ENCODE results near the gene PBX1. TPM values are rescaled to one million over a fixed set of nuclear protein-coding genes. Genes with fewer than 3 reads are reported as not detected.

The PBX1 gene
- polyA plus RNA-seq, 3 donors: 0.07 TPM; not detected in 2

DNA sequence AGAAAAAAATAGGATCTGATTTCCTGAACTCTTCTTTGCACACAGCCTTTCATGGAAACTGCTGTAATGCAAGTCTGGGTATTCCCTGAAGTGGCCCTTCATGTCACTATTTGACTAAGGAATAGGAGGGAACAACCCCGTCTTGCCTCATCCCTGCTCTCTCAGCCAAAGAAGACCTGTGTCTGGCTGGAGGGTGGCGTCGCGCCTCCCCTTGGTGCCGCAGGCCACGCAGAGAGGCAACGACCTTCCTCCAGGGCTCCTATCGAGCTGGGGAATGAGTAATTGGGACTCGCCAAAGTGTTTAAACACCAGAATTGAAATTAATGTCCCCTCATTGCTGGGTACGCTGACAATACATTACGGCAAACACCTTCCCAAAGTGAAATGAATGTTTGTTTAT, 129.8 kb downstream of the PBX1 start:
- Histone ChIP-seq H3K27me3 (ENCODE audit: control insufficient read depth in 2 of 2, insufficient read depth in 2 of 2, low read length in 2 of 2) (no peaks in the 10 kb centered on the region), H4K20me1 (ENCODE audit: insufficient read depth, low read length) (no peaks in the 10 kb centered on the region), H2AFZ (ENCODE audit: insufficient read depth, low read depth, low read length, poor library complexity, severe bottlenecking) (no peak overlapping the region), H3K9ac (ENCODE audit: insufficient read depth, low read length, poor library complexity, severe bottlenecking) (no peak overlapping the region), H3K27ac (ENCODE audit: low read depth in 1 of 2, low read length in 2 of 2) (no peak overlapping the region), H3K4me2 (replicated peaks; ENCODE audit: extremely low read depth, low read length, poor library complexity, severe bottlenecking) (no peak overlapping the region), H3K79me2 (ENCODE audit: insufficient read depth, low read length) (no peaks in the 10 kb centered on the region), H3K36me3 (replicated peaks in 1 of 2; ENCODE audit: control insufficient read depth in 1 of 2, insufficient read depth in 2 of 2, low read length in 2 of 2) (no peaks in the 10 kb centered on the region), H3K4me1 (ENCODE audit: control insufficient read depth in 1 of 2, insufficient read depth in 2 of 2, low read length in 2 of 2) (peaks cover 5 to 10% of the 10 kb centered on the region in 2 donors), H3K4me3 (replicated peaks in 1 of 3; ENCODE audit: low read depth in 2 of 3, low read length in 3 of 3) (no peak overlapping the region), H3K9me3 (replicated peaks in 1 of 2; ENCODE audit: control insufficient read depth in 1 of 2, insufficient read depth in 1 of 2, low read length in 2 of 2) (no peaks in the 10 kb centered on the region)
- TF ChIP-seq, protein P1, sequence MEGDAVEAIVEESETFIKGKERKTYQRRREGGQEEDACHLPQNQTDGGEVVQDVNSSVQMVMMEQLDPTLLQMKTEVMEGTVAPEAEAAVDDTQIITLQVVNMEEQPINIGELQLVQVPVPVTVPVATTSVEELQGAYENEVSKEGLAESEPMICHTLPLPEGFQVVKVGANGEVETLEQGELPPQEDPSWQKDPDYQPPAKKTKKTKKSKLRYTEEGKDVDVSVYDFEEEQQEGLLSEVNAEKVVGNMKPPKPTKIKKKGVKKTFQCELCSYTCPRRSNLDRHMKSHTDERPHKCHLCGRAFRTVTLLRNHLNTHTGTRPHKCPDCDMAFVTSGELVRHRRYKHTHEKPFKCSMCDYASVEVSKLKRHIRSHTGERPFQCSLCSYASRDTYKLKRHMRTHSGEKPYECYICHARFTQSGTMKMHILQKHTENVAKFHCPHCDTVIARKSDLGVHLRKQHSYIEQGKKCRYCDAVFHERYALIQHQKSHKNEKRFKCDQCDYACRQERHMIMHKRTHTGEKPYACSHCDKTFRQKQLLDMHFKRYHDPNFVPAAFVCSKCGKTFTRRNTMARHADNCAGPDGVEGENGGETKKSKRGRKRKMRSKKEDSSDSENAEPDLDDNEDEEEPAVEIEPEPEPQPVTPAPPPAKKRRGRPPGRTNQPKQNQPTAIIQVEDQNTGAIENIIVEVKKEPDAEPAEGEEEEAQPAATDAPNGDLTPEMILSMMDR (IDR thresholded peaks at IDR 0.05): no peak
- no peak for DNase-seq
- intact Hi-C loops (cut with micrococcal nuclease): no loop called here
- Mint-ChIP-seq H3K9me3 (no peaks in the 10 kb centered on the region), H3K4me1 (peaks cover 2% of the 10 kb centered on the region), H3K36me3 (no peaks in the 10 kb centered on the region), H3K27me3 (ENCODE audit: low read depth in 3 of 3) (peaks cover 2 to 6% (median 4%) of the 10 kb centered on the region in 3 donors), H3K27ac (no peak overlapping the region), H3K4me3 (no peak overlapping the region)
- 100% methylated on average over 1 of the region's 11 CpGs for WGBS (ENCODE audit: insufficient coverage)

DNA sequence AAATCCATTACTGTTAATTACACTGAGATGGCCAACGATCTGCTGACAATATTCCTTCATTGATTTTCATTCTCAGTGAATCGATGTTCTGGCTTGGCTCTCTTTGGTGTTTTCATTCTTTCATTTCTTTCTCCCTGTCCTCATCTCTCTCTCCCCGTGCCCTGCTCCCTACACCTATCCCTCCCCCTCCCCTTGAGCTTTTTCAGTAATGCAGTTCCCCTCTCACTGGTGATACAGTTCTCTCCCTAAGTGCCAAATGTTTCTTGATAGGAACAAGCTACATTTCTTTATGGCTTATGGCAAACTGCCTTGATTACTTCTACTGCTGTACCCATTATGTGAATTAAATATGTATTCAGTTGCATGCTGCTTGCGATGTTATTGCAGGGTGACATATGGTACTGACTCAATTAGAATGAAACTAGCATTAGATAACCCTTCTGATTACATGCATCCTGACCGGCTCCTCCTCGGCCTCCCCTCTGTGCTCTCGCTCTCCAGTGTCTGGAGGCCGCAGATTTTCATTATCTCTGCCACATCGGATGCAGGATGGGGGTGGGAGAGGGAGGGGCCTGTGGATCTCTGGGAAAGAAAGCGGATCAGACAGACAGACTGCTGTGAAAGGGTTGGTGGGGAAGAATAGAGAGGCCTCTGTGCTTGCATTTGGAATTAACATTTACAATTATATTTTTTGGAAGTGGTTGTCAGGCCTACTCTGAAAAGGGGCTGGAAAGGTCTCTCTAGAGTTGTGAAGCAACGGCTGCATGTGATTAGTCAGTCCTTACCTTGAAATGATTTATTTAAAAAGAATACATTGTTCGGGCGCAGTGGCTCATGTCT, 130.9 kb downstream of the PBX1 start:
- Mint-ChIP-seq H3K27me3 (ENCODE audit: low read depth in 3 of 3) (peaks cover 2 to 6% (median 4%) of the 10 kb centered on the region in 3 donors), H3K27ac (no peak overlapping the region), H3K4me1 (peaks cover 2% of the 10 kb centered on the region), H3K9me3 (no peaks in the 10 kb centered on the region), H3K4me3 (no peak overlapping the region), H3K36me3 (no peaks in the 10 kb centered on the region)
- no peaks in the 10 kb centered on the region for H3K9me3 ChIP-seq (replicated peaks in 1 of 2; ENCODE audit: control insufficient read depth in 1 of 2, insufficient read depth in 1 of 2, low read length in 2 of 2)
- no peaks in the 10 kb centered on the region for H3K27me3 ChIP-seq (ENCODE audit: control insufficient read depth in 2 of 2, insufficient read depth in 2 of 2, low read length in 2 of 2)
- no peak overlapping the region for H2AFZ ChIP-seq (ENCODE audit: insufficient read depth, low read depth, low read length, poor library complexity, severe bottlenecking)
- no peaks in the 10 kb centered on the region for H3K79me2 ChIP-seq (ENCODE audit: insufficient read depth, low read length)
- 92% methylated on average over 3 of the region's 13 CpGs for WGBS (ENCODE audit: insufficient coverage)
- intact Hi-C loops (cut with micrococcal nuclease): no loop called here
- H3K36me3 ChIP-seq (replicated peaks in 1 of 2; ENCODE audit: control insufficient read depth in 1 of 2, insufficient read depth in 2 of 2, low read length in 2 of 2): no peaks in the 10 kb centered on the region
- no peaks in the 10 kb centered on the region for H4K20me1 ChIP-seq (ENCODE audit: insufficient read depth, low read length)
- H3K4me1 ChIP-seq (ENCODE audit: control insufficient read depth in 1 of 2, insufficient read depth in 2 of 2, low read length in 2 of 2): peaks cover 6 to 14% of the 10 kb centered on the region in 2 donors
- H3K4me3 ChIP-seq (replicated peaks in 1 of 3; ENCODE audit: low read depth in 2 of 3, low read length in 3 of 3): no peak overlapping the region
- TF ChIP-seq, protein P1 (IDR thresholded peaks at IDR 0.05): no peak
- H3K27ac ChIP-seq (ENCODE audit: low read depth in 1 of 2, low read length in 2 of 2): no peak overlapping the region
- DNase-seq: no peak
- H3K4me2 ChIP-seq (replicated peaks; ENCODE audit: extremely low read depth, low read length, poor library complexity, severe bottlenecking): no peak overlapping the region
- no peak overlapping the region for H3K9ac ChIP-seq (ENCODE audit: insufficient read depth, low read length, poor library complexity, severe bottlenecking)

All from CD14-positive monocyte (primary cell).